Ascending aorta (tissue), 2 donors: ENCODE data around the gene CADM1. TPM values are rescaled to one million over a fixed set of nuclear protein-coding genes. Genes with fewer than 3 reads are reported as not detected.

Experiments
- DNase-seq, 2 donors: peaks; one replicate each; pipeline ENCODE4 v3.0.0-alpha.2; 2019; ENCODE audit warnings: low spot score in 2 of 2
- H3K27ac ChIP-seq, 2 donors: fragments of 200-600 bp; sonication (generic); one replicate each; pipeline ENCODE4 v1.5.1; 2016 to 2017; ENCODE audit warnings: mild to moderate bottlenecking in 1 of 2
- H3K27me3 ChIP-seq: fragments of 200-600 bp; sonication (generic); one replicate; pipeline ENCODE4 v1.5.1; 2017
- H3K36me3 ChIP-seq, 2 donors: fragments of 200-600 bp; sonication (generic); one replicate each; pipeline ENCODE4 v1.5.1; 2016
- H3K4me1 ChIP-seq, 2 donors: fragments of 200-600 bp; sonication (generic); one replicate each; pipeline ENCODE4 v1.5.1; 2016 to 2017; ENCODE audit warnings: mild to moderate bottlenecking in 1 of 2
- H3K4me3 ChIP-seq, 2 donors: fragments of 200-600 bp; sonication (generic); one replicate each; pipeline ENCODE4 v1.5.1; 2016 to 2017; ENCODE audit warnings: mild to moderate bottlenecking in 1 of 2
- H3K9me3 ChIP-seq, 2 donors: fragments of 200-600 bp; sonication (generic); one replicate each; pipeline ENCODE4 v1.5.1; 2016
- CTCF ChIP-seq, 3 experiments: fragments of 200-600 bp in 2 of 3; fragments of 450-650 bp in 1 of 3; sonication (generic) in 2 of 3; IDR thresholded peaks; one replicate each; pipeline ENCODE4 v1.5.1; 2016 to 2019; ENCODE audit warnings: antibody characterized with exemption in 3 of 3, mild to moderate bottlenecking in 1 of 3, moderate library complexity in 1 of 3
- intact Hi-C: fragments of 100-400 bp; cut with DNase I; formaldehyde crosslinking; loops from one replicate; pipeline ENCODE4 v1.15.1; 2023
- total RNA-seq: library from RNA; depleted of rRNA; stranded (reverse); fragments of >200 nt; gene quantifications from one replicate; pipeline ENCODE4 v1.1.0, GENCODE V29; 2016

Gene CADM1
- total RNA-seq, 1 donor from 2014 or later, result 2.4 TPM

- H3K4me3 ChIP-seq, result no peak overlapping the region
- no peaks in the 10 kb centered on the region for H3K27me3 ChIP-seq
- no peak for TF ChIP-seq CTCF (IDR thresholded peaks at IDR 0.05)
- intact Hi-C loops, result no loop called here
- H3K4me1 ChIP-seq, result no peaks in the 10 kb centered on the region
- no peaks in the 10 kb centered on the region for H3K9me3 ChIP-seq
- H3K27ac ChIP-seq, result no peak overlapping the region
- no peak for DNase-seq
- no peaks in the 10 kb centered on the region for H3K36me3 ChIP-seq
Measured at GRCh38 chr11:115349335-115350017, 154.7 kb downstream of the CADM1 start.

GRCh38 chr11:115348416-115348815 is 155.8 kb downstream of the CADM1 start:
- H3K27me3 ChIP-seq, result no peaks in the 10 kb centered on the region
- no peak overlapping the region for H3K4me3 ChIP-seq
- H3K9me3 ChIP-seq, result no peaks in the 10 kb centered on the region
- no peak for TF ChIP-seq CTCF (IDR thresholded peaks at IDR 0.05)
- no peaks in the 10 kb centered on the region for H3K36me3 ChIP-seq
- intact Hi-C loops, result no loop called here
- no peak overlapping the region for H3K27ac ChIP-seq
- no peaks in the 10 kb centered on the region for H3K4me1 ChIP-seq
- no peak for DNase-seq

DNA sequence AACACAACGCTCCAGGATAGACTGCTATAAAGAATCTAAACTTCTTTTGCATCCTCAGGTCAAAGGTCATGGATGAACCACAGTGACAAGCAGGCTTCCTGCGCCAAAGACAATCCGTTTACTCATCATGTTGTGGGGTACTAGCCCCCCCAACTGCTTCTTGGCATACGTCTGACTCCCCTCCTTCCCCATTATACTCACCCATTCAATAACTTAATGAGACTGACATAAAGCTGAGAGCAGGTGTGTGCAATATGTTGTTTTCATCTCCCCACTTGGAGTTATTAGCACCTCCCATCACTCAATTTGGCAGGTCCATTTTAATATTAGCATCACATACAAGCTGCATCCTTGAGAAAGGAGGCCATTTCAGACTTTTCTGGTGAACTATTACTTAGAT is 157.1 kb downstream of the CADM1 start:
- H3K4me3 ChIP-seq, result no peak overlapping the region
- no peaks in the 10 kb centered on the region for H3K27me3 ChIP-seq
- no peaks in the 10 kb centered on the region for H3K9me3 ChIP-seq
- no peak for TF ChIP-seq CTCF (IDR thresholded peaks at IDR 0.05)
- H3K27ac ChIP-seq, result no peak overlapping the region
- DNase-seq, result no peak
- no peaks in the 10 kb centered on the region for H3K36me3 ChIP-seq
- H3K4me1 ChIP-seq, result no peaks in the 10 kb centered on the region
- intact Hi-C loops, result no loop called here

- no peaks in the 10 kb centered on the region for H3K36me3 ChIP-seq
- no peak overlapping the region for H3K27ac ChIP-seq
- H3K9me3 ChIP-seq, result no peaks in the 10 kb centered on the region
- no peaks in the 10 kb centered on the region for H3K27me3 ChIP-seq
- no peak for DNase-seq
- no peaks in the 10 kb centered on the region for H3K4me1 ChIP-seq
- intact Hi-C loops, result no loop called here
- no peak overlapping the region for H3K4me3 ChIP-seq
- TF ChIP-seq CTCF (IDR thresholded peaks at IDR 0.05), result no peak
Measured at GRCh38 chr11:115345840-115346239, 158.4 kb downstream of the CADM1 start.

DNA sequence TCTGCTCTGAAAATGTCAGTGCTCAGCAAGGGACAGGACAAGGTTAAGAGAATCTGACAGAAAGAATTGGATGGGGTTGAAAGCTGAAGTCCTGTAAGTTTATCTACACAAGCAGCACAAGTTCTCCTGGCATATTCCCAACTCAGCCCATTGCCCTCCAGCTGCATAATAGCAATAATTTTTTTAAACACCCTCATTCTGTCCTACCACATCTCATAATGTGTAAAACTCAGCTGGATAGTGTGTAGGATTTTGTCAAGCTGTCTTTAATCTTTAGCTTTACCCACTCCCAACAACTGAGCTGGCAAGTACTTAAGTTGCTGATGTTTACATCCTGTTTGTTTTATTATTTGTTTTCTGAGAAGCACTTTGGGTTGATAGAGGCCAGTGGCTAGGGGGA is 158.9 kb downstream of the CADM1 start:
- no peaks in the 10 kb centered on the region for H3K4me1 ChIP-seq
- intact Hi-C loops, result no loop called here
- H3K36me3 ChIP-seq, result no peaks in the 10 kb centered on the region
- no peak for DNase-seq
- H3K27ac ChIP-seq, result no peak overlapping the region
- H3K9me3 ChIP-seq, result no peaks in the 10 kb centered on the region
- no peak for TF ChIP-seq CTCF (IDR thresholded peaks at IDR 0.05)
- H3K4me3 ChIP-seq, result no peak overlapping the region
- H3K27me3 ChIP-seq, result no peaks in the 10 kb centered on the region

GRCh38 chr11:115344846-115345245 is 159.4 kb downstream of the CADM1 start:
- intact Hi-C loops, result no loop called here
- H3K36me3 ChIP-seq, result no peaks in the 10 kb centered on the region
- DNase-seq, result no peak

More at GRCh38 chr11:115344846-115345245, 159.4 kb downstream of the CADM1 start:
- Histone ChIP-seq H3K4me1 (no peaks in the 10 kb centered on the region), H3K27me3 (no peaks in the 10 kb centered on the region), H3K27ac (no peak overlapping the region), H3K9me3 (no peaks in the 10 kb centered on the region), H3K4me3 (no peak overlapping the region)
- no peak for TF ChIP-seq CTCF (IDR thresholded peaks at IDR 0.05)
